B cell (primary cell): ENCODE data around the gene TFF2. TPM values are rescaled to one million over a fixed set of nuclear protein-coding genes. Genes with fewer than 3 reads are reported as not detected.

ENCODE experiments used
- ATAC-seq: fragments of 200-7000 bp; cut with Tn5 transposase; one replicate; pipeline ENCODE4 v1.10.0; 2021; ENCODE audit warnings: low read depth, mild to moderate bottlenecking, moderate number of reproducible peaks, moderate library complexity
- CTCF ChIA-PET: fragments of 350-600 bp; sonication (Branson Sonifier 250); formaldehyde crosslinking; loops from one replicate; lab custom pipeline; 2021; ENCODE audit warnings: antibody characterized with exemption, inconsistent platforms; lab: Charles Lee
- POLR2A ChIA-PET: fragments of 350-600 bp; sonication (Branson Sonifier 250); formaldehyde crosslinking; loops from one replicate; lab custom pipeline; 2021; ENCODE audit warnings: antibody characterized with exemption; lab: Charles Lee
- DNase-seq: peaks from one replicate; pipeline ENCODE4 v3.0.0; 2013
- H2AFZ ChIP-seq: 2 replicates; pipeline ENCODE4 v1.6.1; 2012; ENCODE audit warnings: mild to moderate bottlenecking, low read depth, low read length; ENCODE audit not compliant: insufficient read depth, poor library complexity, severe bottlenecking
- H3K27ac ChIP-seq, 2 donors: 1 replicate in 1 of 2; 2 replicates in 1 of 2; pipeline ENCODE4 v1.5.1; 2012 to 2013; ENCODE audit warnings: low read length in 2 of 2, mild to moderate bottlenecking in 2 of 2, moderate library complexity in 1 of 2
- H3K27me3 ChIP-seq, 4 experiments: fragments of 200-600 bp in 1 of 4; sonication (generic) in 1 of 4; replicated peaks in 1 of 4; 1 replicate in 2 of 4; 2 replicates in 2 of 4; pipeline versions ENCODE4 v1.6.1 to v1.7.0; 2013 to 2016; ENCODE audit warnings: low read length in 3 of 4, mild to moderate bottlenecking in 2 of 4, mixed read lengths in 1 of 4, moderate library complexity in 1 of 4; ENCODE audit not compliant: insufficient read depth in 4 of 4, control insufficient read depth in 3 of 4; ENCODE audit errors: control extremely low read depth in 1 of 4
- H3K36me3 ChIP-seq, 2 experiments: replicated peaks in 1 of 2; 1 replicate in 1 of 2; 2 replicates in 1 of 2; pipeline versions ENCODE4 v1.6.1 to v1.7.1; 2013; ENCODE audit warnings: low read length in 1 of 2; ENCODE audit not compliant: insufficient read depth in 2 of 2, control insufficient read depth in 1 of 2; ENCODE audit errors: control extremely low read depth in 1 of 2, extremely low read depth in 1 of 2
- H3K4me1 ChIP-seq, 2 donors: fragments of 200-600 bp in 1 of 2; sonication (generic) in 1 of 2; 1 replicate in 1 of 2; 2 replicates in 1 of 2; pipeline versions ENCODE4 v1.5.1 to v1.6.1; 2013 to 2017; ENCODE audit warnings: low read length in 2 of 2; ENCODE audit not compliant: control insufficient read depth in 2 of 2, insufficient read depth in 2 of 2
- H3K4me2 ChIP-seq: replicated peaks from 2 replicates; pipeline ENCODE3; 2012; ENCODE audit warnings: mild to moderate bottlenecking, low read depth, low read length; ENCODE audit not compliant: poor library complexity, severe bottlenecking
- H3K4me3 ChIP-seq, 5 experiments: fragments of 200-600 bp in 1 of 5; sonication (generic) in 1 of 5; 1 replicate in 3 of 5; 2 replicates in 2 of 5; pipeline versions ENCODE4 v1.5.1 to v1.7.0; 2011 to 2016; ENCODE audit warnings: low read length in 4 of 5, mild to moderate bottlenecking in 4 of 5, low read depth in 2 of 5, control low read depth in 1 of 5, moderate library complexity in 1 of 5; ENCODE audit not compliant: insufficient read depth in 1 of 5; ENCODE audit errors: control extremely low read depth in 1 of 5, extremely low read depth in 1 of 5
- H3K79me2 ChIP-seq: fragments of 200-600 bp; sonication (generic); one replicate; pipeline ENCODE4 v1.6.0; 2016; ENCODE audit warnings: low read length; ENCODE audit not compliant: control insufficient read depth, insufficient read depth
- H3K9ac ChIP-seq: fragments of 200-600 bp; sonication (generic); 2 replicates; pipeline ENCODE4 v1.6.1; 2017; ENCODE audit warnings: mild to moderate bottlenecking, low read length, moderate library complexity
- H3K9me3 ChIP-seq, 3 donors: one replicate each; pipeline versions ENCODE4 v1.6.1 to v1.7.1; 2013; ENCODE audit warnings: low read length in 2 of 3; ENCODE audit not compliant: control insufficient read depth in 2 of 3, insufficient read depth in 1 of 3; ENCODE audit errors: control extremely low read depth in 1 of 3
- H4K20me1 ChIP-seq: 2 replicates; pipeline ENCODE4 v1.6.0; 2012; ENCODE audit warnings: mild to moderate bottlenecking, low read length; ENCODE audit not compliant: insufficient read depth, control insufficient read depth, poor library complexity, severe bottlenecking
- H3K27ac Mint-ChIP-seq: one replicate; pipeline ENCODE4 v1.8.0; 2021; ENCODE audit warnings: mixed read lengths
- H3K27me3 Mint-ChIP-seq: one replicate; pipeline ENCODE4 v1.8.0; 2021; ENCODE audit warnings: mixed read lengths
- H3K4me1 Mint-ChIP-seq: one replicate; pipeline ENCODE4 v1.8.0; 2021; ENCODE audit warnings: mixed read lengths
- H3K4me3 Mint-ChIP-seq: one replicate; pipeline ENCODE4 v1.8.0; 2021; ENCODE audit warnings: mixed read lengths
- H3K9me3 Mint-ChIP-seq: one replicate; pipeline ENCODE4 v1.8.0; 2022; ENCODE audit warnings: mixed read lengths; ENCODE audit not compliant: insufficient read depth
- CTCF ChIP-seq: fragments of 200-600 bp; IDR thresholded peaks from one replicate; pipeline ENCODE4 v1.8.0; 2022; ENCODE audit warnings: antibody characterized with exemption, mild to moderate bottlenecking
- EZH2 ChIP-seq: IDR thresholded peaks from 2 replicates; pipeline ENCODE4 v1.6.1; 2012; ENCODE audit warnings: borderline replicate concordance, low read depth, mild to moderate bottlenecking, moderate library complexity, low read length; ENCODE audit not compliant: insufficient read depth, poor library complexity, severe bottlenecking
- WGBS: methylation state at CpG from one replicate; pipeline ENCODE4 v1.1.5; 2013; ENCODE audit warnings: missing lambda C conversion rate; ENCODE audit not compliant: insufficient coverage; 5-methylcytosine and 5-hydroxymethylcytosine counted together
- intact Hi-C: fragments of 100-400 bp; cut with micrococcal nuclease; formaldehyde crosslinking; loops from one replicate; pipeline ENCODE4 v1.10.0; 2022
- polyA plus RNA-seq: library from polyadenylated mRNA; depleted of rRNA; stranded (reverse); fragments of >200 nt; gene quantifications from 2 replicates; pipeline ENCODE4 v1.2.3, GENCODE V29; 2012
- total RNA-seq, 2 donors: library from RNA; stranded (reverse); fragments of 120-200 nt in 1 of 2; gene quantifications; 1 replicate in 1 of 2; 2 replicates in 1 of 2; pipeline versions ENCODE4 v1.2.3 to v1.2.4, GENCODE V29; 2013 to 2022

Gene TFF2
- total and polyA plus RNA-seq, 2 donors (not counting 1 experiment from before 2014, with no cell fraction given), result not detected

GRCh38 chr21:42384989-42385388 is 34.2 kb upstream of the TFF2 start:
- H3K9ac ChIP-seq, result no peak overlapping the region
- H2AFZ ChIP-seq, result no peak overlapping the region
- DNase-seq (no peak), ATAC-seq (no peak)
- Mint-ChIP-seq H3K4me3 (peak overlapping the region; percentile 65), H3K9me3 (peaks cover 14% of the 10 kb centered on the region), H3K27me3 (peaks cover 15% of the 10 kb centered on the region), H3K27ac (peak overlapping the region; percentile 63), H3K4me1 (peaks cover 44% of the 10 kb centered on the region)
- H3K27me3 ChIP-seq, result peaks cover 0 to 8% (median 0%) of the 10 kb centered on the region in 4 experiments
- intact Hi-C loops, result no loop called here
- H3K9me3 ChIP-seq, result peaks cover 2 to 45% (median 19%) of the 10 kb centered on the region in 3 donors
- no peaks in the 10 kb centered on the region for H3K36me3 ChIP-seq
- CTCF ChIA-PET, result no interaction called here
- H3K4me1 ChIP-seq, result peaks cover 12 to 26% of the 10 kb centered on the region in 2 donors
- WGBS, result 44% methylated on average over 1 of the region's 2 CpGs
- H3K79me2 ChIP-seq, result no peaks in the 10 kb centered on the region
- H3K4me3 ChIP-seq, result no peak overlapping the region
- H3K27ac ChIP-seq, result peak overlapping the region in 1 of 2 donors; percentile 11
- TF ChIP-seq EZH2 (no peak), CTCF (no peak)
- no peaks in the 10 kb centered on the region for H4K20me1 ChIP-seq
- H3K4me2 ChIP-seq, result no peak overlapping the region
- POLR2A ChIA-PET, result no interaction called here

GRCh38 chr21:42384156-42384945 is 33.6 kb upstream of the TFF2 start:
- ChIA-PET POLR2A (no interaction called here), CTCF (interaction anchor here (0.7 kb wide), 1 partner anchor 120 kb away, joined by 4 read pairs; no protein-coding TSS in a partner anchor)
- no peak overlapping the region for H3K4me2 ChIP-seq
- peak overlapping the region; percentile 2 for H3K4me3 Mint-ChIP-seq
- ATAC-seq, result peak; percentile 29
- TF ChIP-seq EZH2, result no peak
- TF ChIP-seq CTCF, result no peak
- no peak for DNase-seq
- H3K9me3 Mint-ChIP-seq, result peaks cover 14% of the 10 kb centered on the region
- peaks cover 2 to 48% (median 19%) of the 10 kb centered on the region in 3 donors for H3K9me3 ChIP-seq
- H3K27ac ChIP-seq, result no peak overlapping the region
- 58% methylated on average over 5 of the region's 8 CpGs for WGBS
- H3K36me3 ChIP-seq, result no peaks in the 10 kb centered on the region
- H3K4me1 ChIP-seq, result peaks cover 19 to 30% of the 10 kb centered on the region in 2 donors
- no peaks in the 10 kb centered on the region for H4K20me1 ChIP-seq
- no peak overlapping the region for H3K9ac ChIP-seq
- peaks cover 44% of the 10 kb centered on the region for H3K4me1 Mint-ChIP-seq
- no peak overlapping the region for H3K27ac Mint-ChIP-seq
- H2AFZ ChIP-seq, result no peak overlapping the region
- peaks cover 12% of the 10 kb centered on the region for H3K27me3 Mint-ChIP-seq
- H3K4me3 ChIP-seq, result no peak overlapping the region
- no peaks in the 10 kb centered on the region for H3K79me2 ChIP-seq
- peaks cover 0 to 8% (median 0%) of the 10 kb centered on the region in 4 experiments for H3K27me3 ChIP-seq
- intact Hi-C loops, result no loop called here
